ENCODE data around the gene TMEM201. TPM values are rescaled to one million over a fixed set of nuclear protein-coding genes. Genes with fewer than 3 reads are reported as not detected.

Gene TMEM201
- total and polyA plus RNA-seq, 2 of the 13 experiments (the other 11 are each of a cell fraction or from before 2014, with no cell fraction given): 1.5 to 8.2 TPM

- in situ Hi-C loops (cut with HindIII; ENCODE audit: extremely low pct_ligation_motif_present, low pct_unique_long_range_greater_than_20kb) (no loop called here), intact Hi-C loops (cut with micrococcal nuclease; ENCODE audit: unreplicated experiment) (no loop called here)
- no peaks in the 10 kb centered on the region for H3K27me3 ChIP-seq (ENCODE audit: control insufficient read depth in 1 of 2, insufficient read depth in 2 of 2, low read length in 2 of 2)
- no peak for ATAC-seq
- no peak for DNase-seq (ENCODE audit: low spot score)
- 100% methylated on average over 3 of the region's 14 CpGs for WGBS (ENCODE audit: low lambda C conversion rate)
- BruUV-seq (replicated peaks): no TSS peak
- ChIA-PET POLR2A (no interaction called here), CTCF (ENCODE audit: low intra/inter-chr PET ratio, low total read pairs) (no interaction called here)
- H4K20me1 ChIP-seq (ENCODE audit: insufficient read depth, low read length): no peaks in the 10 kb centered on the region
- H3K4me1 ChIP-seq (ENCODE audit: insufficient read depth, low read length): no peaks in the 10 kb centered on the region
- 0 out of 2 replicates have a peak, but pooled peaks have one; percentile 1 for TF ChIP-seq AKAP8 (CRISPR knock-in tag; IDR thresholded peaks at IDR 0.05)
- no peak for TF ChIP-seq ZSCAN20 (CRISPR knock-in tag; IDR thresholded peaks at IDR 0.05; ENCODE audit: borderline replicate concordance)
- TF ChIP-seq ZNF737 (CRISPR knock-in tag; IDR thresholded peaks at IDR 0.05; ENCODE audit: borderline replicate concordance): no peak
- TF ChIP-seq SIX4 (CRISPR knock-in tag; IDR thresholded peaks at IDR 0.05): no peak
- no peak for TF ChIP-seq AGO2 (optimal IDR thresholded peaks at IDR 0.05; ENCODE audit: low read depth, low read length)
- TF ChIP-seq TMF1 (CRISPR knock-in tag; IDR thresholded peaks at IDR 0.05; ENCODE audit: low read depth): no peak
- no peaks in the 10 kb centered on the region for H3K79me2 ChIP-seq (ENCODE audit: insufficient read depth, low read length)
- no peak overlapping the region for H3K4me3 ChIP-seq (replicated peaks in 1 of 3; ENCODE audit: insufficient read depth in 1 of 3, low read depth in 2 of 3, low read length in 3 of 3)
- no peak overlapping the region for H3K9ac ChIP-seq (ENCODE audit: insufficient read depth, low read depth, low read length)
- H3K36me3 ChIP-seq (replicated peaks in 1 of 2; ENCODE audit: control insufficient read depth in 1 of 2, insufficient read depth in 2 of 2, low read length in 2 of 2): peaks cover 27 to 49% of the 10 kb centered on the region in 2 experiments; a peak in 4 of 5 replicates
- no peak overlapping the region for H2AFZ ChIP-seq (ENCODE audit: low read length)
- FAIRE-seq: no peak
- H3K27ac ChIP-seq (ENCODE audit: extremely low read length, insufficient read depth, low read length): no peak overlapping the region
- H3K9me3 ChIP-seq (ENCODE audit: low read length): no peaks in the 10 kb centered on the region
- no peak overlapping the region for H3K4me2 ChIP-seq (ENCODE audit: low read depth, low read length)
Measured at GRCh38 chr1:9605946-9606455, 17.3 kb downstream of the TMEM201 start.

- Histone ChIP-seq H3K79me2 (ENCODE audit: insufficient read depth, low read length) (no peaks in the 10 kb centered on the region), H3K27me3 (ENCODE audit: control insufficient read depth in 1 of 2, insufficient read depth in 2 of 2, low read length in 2 of 2) (no peaks in the 10 kb centered on the region), H3K4me1 (ENCODE audit: insufficient read depth, low read length) (no peaks in the 10 kb centered on the region), H3K9ac (ENCODE audit: insufficient read depth, low read depth, low read length) (no peak overlapping the region), H3K9me3 (ENCODE audit: low read length) (no peaks in the 10 kb centered on the region), H3K36me3 (replicated peaks in 1 of 2; ENCODE audit: control insufficient read depth in 1 of 2, insufficient read depth in 2 of 2, low read length in 2 of 2) (peaks cover 24 to 45% of the 10 kb centered on the region in 2 experiments; a peak in 4 of 5 replicates), H3K27ac (ENCODE audit: extremely low read length, insufficient read depth, low read length) (no peak overlapping the region), H3K4me3 (replicated peaks in 1 of 3; ENCODE audit: insufficient read depth in 1 of 3, low read depth in 2 of 3, low read length in 3 of 3) (no peak overlapping the region), H4K20me1 (ENCODE audit: insufficient read depth, low read length) (no peaks in the 10 kb centered on the region), H2AFZ (ENCODE audit: low read length) (no peak overlapping the region), H3K4me2 (ENCODE audit: low read depth, low read length) (no peak overlapping the region)
- in situ Hi-C loops (cut with HindIII; ENCODE audit: extremely low pct_ligation_motif_present, low pct_unique_long_range_greater_than_20kb): no loop called here
- 96% methylated on average over 15 of the region's 21 CpGs for WGBS (ENCODE audit: low lambda C conversion rate)
- FAIRE-seq (no peak), ATAC-seq (no peak), DNase-seq (ENCODE audit: low spot score) (no peak)
- TF ChIP-seq MED1 (CRISPR knock-in tag; IDR thresholded peaks at IDR 0.05) (no peak), AGO2 (optimal IDR thresholded peaks at IDR 0.05; ENCODE audit: low read depth, low read length) (peak; percentile 24)
- intact Hi-C loops (cut with micrococcal nuclease; ENCODE audit: unreplicated experiment): no loop called here
- ChIA-PET POLR2A (no interaction called here), CTCF (ENCODE audit: low intra/inter-chr PET ratio, low total read pairs) (no interaction called here)
- no TSS peak for BruUV-seq (replicated peaks)
Measured at GRCh38 chr1:9606458-9606857, 17.7 kb downstream of the TMEM201 start.
